Erythroblast (primary cell): ENCODE data around the gene BLID.

Experiments
- GATA1 ChIP-seq: IDR thresholded peaks from 2 replicates; pipeline ENCODE4 v1.6.1; 2011; ENCODE audit warnings: low read depth, mild to moderate bottlenecking, control low read depth, low read length, moderate library complexity
- POLR2A ChIP-seq: IDR thresholded peaks from 2 replicates; pipeline ENCODE4 v1.6.1; 2011; ENCODE audit warnings: mild to moderate bottlenecking, low read length

- TF ChIP-seq POLR2A (no peak), GATA1 (no peak)
Observed at GRCh38 chr11:122100037-122100755, 15.8 kb downstream of the BLID start.
